HEK293 (cell line): ENCODE measurements around the gene STEEP1.
A peak's percentile ranks its signal among the peaks of the same experiment; 100 is the strongest.

Experiments
- GLIS2 ChIP-seq: fragments of 450-650 bp; formaldehyde crosslinking; IDR thresholded peaks from 2 replicates; pipeline ENCODE4 v1.5.1; 2016; ENCODE audit warnings: missing biosample characterization, missing genetic modification characterization
- HOXD13 ChIP-seq: sonication (generic); formaldehyde crosslinking; IDR thresholded peaks from 2 replicates; pipeline ENCODE4 v1.8.0; 2022; ENCODE audit warnings: missing genetic modification reagents, borderline replicate concordance
- KLF1 ChIP-seq: fragments of 450-650 bp; formaldehyde crosslinking; IDR thresholded peaks from 2 replicates; pipeline ENCODE4 v1.5.1; 2016; ENCODE audit warnings: missing biosample characterization, missing genetic modification characterization
- PRDM2 ChIP-seq: fragments of 450-650 bp; formaldehyde crosslinking; IDR thresholded peaks from 2 replicates; pipeline ENCODE4 v1.5.1; 2016; ENCODE audit warnings: missing biosample characterization, missing genetic modification characterization, borderline replicate concordance
- PRDM4 ChIP-seq: fragments of 450-650 bp; formaldehyde crosslinking; IDR thresholded peaks from 2 replicates; pipeline ENCODE4 v1.5.1; 2017; ENCODE audit warnings: missing biosample characterization, missing genetic modification characterization
- SCRT1 ChIP-seq: fragments of 450-650 bp; formaldehyde crosslinking; IDR thresholded peaks from 2 replicates; pipeline ENCODE4 v1.5.1; 2016; ENCODE audit warnings: missing biosample characterization, missing genetic modification characterization, borderline replicate concordance
- ZBTB11 ChIP-seq: fragments of 450-650 bp; formaldehyde crosslinking; conservative IDR thresholded peaks from 2 replicates; pipeline ENCODE4 v1.5.1; 2016; ENCODE audit warnings: low read depth, missing biosample characterization, missing genetic modification characterization
- ZBTB21 ChIP-seq: fragments of 450-650 bp; formaldehyde crosslinking; IDR thresholded peaks from 2 replicates; pipeline ENCODE4 v1.5.1; 2017; ENCODE audit warnings: missing biosample characterization, missing genetic modification characterization
- ZFHX2 ChIP-seq: fragments of 450-650 bp; formaldehyde crosslinking; conservative IDR thresholded peaks from 2 replicates; pipeline ENCODE4 v1.5.1; 2016; ENCODE audit warnings: missing biosample characterization, missing genetic modification characterization
- ZFP41 ChIP-seq: fragments of 450-650 bp; formaldehyde crosslinking; IDR thresholded peaks from 2 replicates; pipeline ENCODE4 v1.5.1; 2016; ENCODE audit warnings: missing biosample characterization, missing genetic modification characterization, borderline replicate concordance
- ZNF112 ChIP-seq: fragments of 450-650 bp; formaldehyde crosslinking; IDR thresholded peaks from 2 replicates; pipeline ENCODE4 v1.5.0; 2017; ENCODE audit warnings: missing biosample characterization, missing genetic modification characterization
- ZNF174 ChIP-seq: fragments of 450-650 bp; formaldehyde crosslinking; IDR thresholded peaks from 2 replicates; pipeline ENCODE4 v1.5.0; 2017; ENCODE audit warnings: missing biosample characterization, mild to moderate bottlenecking, missing genetic modification characterization
- ZNF19 ChIP-seq: fragments of 450-650 bp; formaldehyde crosslinking; IDR thresholded peaks from 2 replicates; pipeline ENCODE4; 2016; ENCODE audit warnings: missing biosample characterization, missing genetic modification characterization, low read depth
- ZNF2 ChIP-seq: fragments of 450-650 bp; formaldehyde crosslinking; IDR thresholded peaks from 2 replicates; pipeline ENCODE4 v1.5.1; 2016; ENCODE audit warnings: missing biosample characterization, missing genetic modification characterization
- ZNF221 ChIP-seq: fragments of 450-650 bp; formaldehyde crosslinking; IDR thresholded peaks from 2 replicates; pipeline ENCODE4 v1.5.1; 2017; ENCODE audit warnings: missing biosample characterization, missing genetic modification characterization, borderline replicate concordance
- ZNF292 ChIP-seq: fragments of 450-650 bp; formaldehyde crosslinking; IDR thresholded peaks from 2 replicates; pipeline ENCODE4 v1.5.1; 2016; ENCODE audit warnings: low read depth, missing biosample characterization, missing genetic modification characterization, borderline replicate concordance
- ZNF350 ChIP-seq: fragments of 450-650 bp; formaldehyde crosslinking; IDR thresholded peaks from 2 replicates; pipeline ENCODE4 v1.5.0; 2017; ENCODE audit warnings: missing biosample characterization, mild to moderate bottlenecking, missing genetic modification characterization
- ZNF354C ChIP-seq: fragments of 450-650 bp; formaldehyde crosslinking; IDR thresholded peaks from 2 replicates; pipeline ENCODE4 v1.5.1; 2016; ENCODE audit warnings: missing biosample characterization, missing genetic modification characterization, low read depth, borderline replicate concordance
- ZNF426 ChIP-seq: fragments of 450-650 bp; formaldehyde crosslinking; IDR thresholded peaks from 2 replicates; pipeline ENCODE4 v1.5.1; 2017; ENCODE audit warnings: missing biosample characterization, missing genetic modification characterization, mild to moderate bottlenecking, inconsistent platforms, moderate library complexity
- ZNF48 ChIP-seq: fragments of 450-650 bp; formaldehyde crosslinking; IDR thresholded peaks from 2 replicates; pipeline ENCODE4 v1.5.1; 2016; ENCODE audit warnings: missing biosample characterization, missing genetic modification characterization
- ZNF510 ChIP-seq: fragments of 450-650 bp; formaldehyde crosslinking; IDR thresholded peaks from 2 replicates; pipeline ENCODE4 v1.5.1; 2018; ENCODE audit warnings: mild to moderate bottlenecking, missing genetic modification characterization, missing biosample characterization; ENCODE audit not compliant: insufficient replicate concordance
- ZNF514 ChIP-seq: fragments of 450-650 bp; formaldehyde crosslinking; IDR thresholded peaks from 2 replicates; pipeline ENCODE4 v1.5.1; 2016; ENCODE audit warnings: missing biosample characterization, missing genetic modification characterization
- ZNF529 ChIP-seq: fragments of 450-650 bp; formaldehyde crosslinking; IDR thresholded peaks from 2 replicates; pipeline ENCODE4 v1.5.1; 2017; ENCODE audit warnings: missing genetic modification characterization, missing biosample characterization; ENCODE audit not compliant: insufficient replicate concordance
- ZNF549 ChIP-seq: fragments of 450-650 bp; IDR thresholded peaks from 2 replicates; pipeline ENCODE4 v1.5.1; 2018; ENCODE audit warnings: missing biosample characterization, missing genetic modification characterization, mild to moderate bottlenecking, inconsistent platforms, moderate library complexity
- ZNF654 ChIP-seq: fragments of 450-650 bp; formaldehyde crosslinking; IDR thresholded peaks from 2 replicates; pipeline ENCODE4 v1.5.1; 2016; ENCODE audit warnings: low read depth, missing biosample characterization, missing genetic modification characterization
- ZNF658 ChIP-seq: fragments of 450-650 bp; formaldehyde crosslinking; IDR thresholded peaks from 2 replicates; pipeline ENCODE4; 2016; ENCODE audit warnings: missing biosample characterization, missing genetic modification characterization
- ZNF660 ChIP-seq: fragments of 450-650 bp; IDR thresholded peaks from 2 replicates; pipeline ENCODE4 v1.5.1; 2018; ENCODE audit warnings: missing biosample characterization, mild to moderate bottlenecking, missing genetic modification characterization
- ZNF707 ChIP-seq: fragments of 450-650 bp; formaldehyde crosslinking; IDR thresholded peaks from 2 replicates; pipeline ENCODE4 v1.5.1; 2016; ENCODE audit warnings: missing biosample characterization, missing genetic modification characterization

The STEEP1 gene

GRCh38 chrX:119565107-119565663, at the start of gene STEEP1 (continued):
- TF ChIP-seq ZNF658 (tag by site-specific recombination) (no peak), ZNF707 (tag by site-specific recombination) (no peak), ZNF350 (no peak), ZNF660 (peak; percentile 79; the same call in 1 of the 2 replicates), SCRT1 (tag by site-specific recombination) (no peak), ZNF19 (tag by site-specific recombination) (no peak), ZNF354C (no peak), ZNF292 (tag by site-specific recombination) (no peak), ZNF174 (tag by site-specific recombination) (no peak), ZFHX2 (tag by site-specific recombination) (no peak), HOXD13 (CRISPR knock-in tag) (no peak), ZNF514 (tag by site-specific recombination) (no peak), ZNF529 (no peak), ZNF510 (tag by site-specific recombination) (no peak), ZNF654 (no peak), ZFP41 (tag by site-specific recombination) (no peak), KLF1 (tag by site-specific recombination) (no peak), PRDM4 (no peak), ZNF426 (no peak), ZNF221 (tag by site-specific recombination) (no peak), ZBTB11 (tag by site-specific recombination) (0 out of 2 replicates have a peak, but pooled peaks have one; percentile 29), ZNF48 (tag by site-specific recombination) (no peak), ZNF2 (0 out of 2 replicates have a peak, but pooled peaks have one; percentile 31), GLIS2 (tag by site-specific recombination) (no peak), ZBTB21 (peak; percentile 91), ZNF549 (tag by site-specific recombination) (no peak), PRDM2 (tag by site-specific recombination) (no peak), ZNF112 (tag by site-specific recombination) (no peak)
